PC-3 (cell line): Measurements from ENCODE around the gene CEP112. TPM values are rescaled to one million over a fixed set of nuclear protein-coding genes. Genes with fewer than 3 reads are reported as not detected.

Source experiments
- ATAC-seq: fragments of 200-7000 bp; cut with Tn5 transposase; 2 replicates; pipeline ENCODE4 v1.9.1; 2020; ENCODE audit warnings: mild to moderate bottlenecking, moderate library complexity
- BruUV-seq: library from RNA; stranded (reverse); fragments of 400-500 nt; replicated peaks from 2 replicates; lab custom pipeline; 2021; lab: Mats Ljungman, UMichigan
- CTCF ChIA-PET: fragments of 300-600 bp; sonication (Branson Sonifier 250); formaldehyde crosslinking; loops from one replicate; lab custom pipeline; 2022; ENCODE audit warnings: antibody characterized with exemption; lab: Charles Lee
- POLR2A ChIA-PET: fragments of 300-600 bp; sonication (Branson Sonifier 250); formaldehyde crosslinking; loops from one replicate; lab custom pipeline; 2022; ENCODE audit warnings: antibody characterized with exemption; ENCODE audit not compliant: unreplicated experiment; lab: Charles Lee
- DNase-seq: peaks from one replicate; pipeline ENCODE4 v3.0.0-alpha.2; 2015
- H2AFZ ChIP-seq: fragments of 300-600 bp; sonication (generic); 2 replicates; pipeline ENCODE4 v1.6.0; 2016; ENCODE audit warnings: antibody characterized with exemption, low read length
- H3F3A ChIP-seq: fragments of 300-600 bp; sonication (generic); one replicate; pipeline ENCODE4 v1.6.0; 2017; ENCODE audit warnings: antibody characterized with exemption, low read length, control low read depth, mild to moderate bottlenecking; ENCODE audit not compliant: unreplicated experiment
- H3K27ac ChIP-seq: fragments of 300-600 bp; sonication (generic); 2 replicates; pipeline ENCODE4 v1.5.1; 2016; ENCODE audit warnings: mild to moderate bottlenecking, low read length
- H3K27me3 ChIP-seq: fragments of 300-600 bp; sonication (generic); 2 replicates; pipeline ENCODE4 v1.6.1; 2016; ENCODE audit warnings: low read length, mixed read lengths
- H3K36me3 ChIP-seq: fragments of 300-600 bp; sonication (generic); 2 replicates; pipeline ENCODE4 v1.6.1; 2016; ENCODE audit warnings: low read depth, mixed run types, low read length, mixed read lengths
- H3K4me1 ChIP-seq: fragments of 300-600 bp; sonication (generic); 2 replicates; pipeline ENCODE4 v1.5.1; 2016; ENCODE audit warnings: low read length; ENCODE audit not compliant: insufficient read depth
- H3K4me2 ChIP-seq: fragments of 300-600 bp; sonication (generic); 2 replicates; pipeline ENCODE4 v1.6.0; 2016; ENCODE audit warnings: low read length
- H3K4me3 ChIP-seq: fragments of 300-600 bp; sonication (generic); 2 replicates; pipeline ENCODE4 v1.5.1; 2016; ENCODE audit warnings: mild to moderate bottlenecking, low read length, mixed read lengths
- H3K79me2 ChIP-seq: fragments of 300-600 bp; sonication (generic); 2 replicates; pipeline ENCODE4 v1.6.1; 2017; ENCODE audit warnings: low read length, mixed read lengths
- H3K9ac ChIP-seq: fragments of 300-600 bp; sonication (generic); 2 replicates; pipeline ENCODE4 v1.6.0; 2016; ENCODE audit warnings: mild to moderate bottlenecking, low read length
- H3K9me2 ChIP-seq: fragments of 300-600 bp; sonication (generic); replicated peaks from 2 replicates; pipeline ENCODE4 v1.6.1; 2016; ENCODE audit warnings: mixed run types, low read length, mixed read lengths
- H3K9me3 ChIP-seq: fragments of 300-600 bp; sonication (generic); 2 replicates; pipeline ENCODE4 v1.6.1; 2016; ENCODE audit warnings: low read length, mixed read lengths
- H4K20me1 ChIP-seq: fragments of 300-600 bp; sonication (generic); 2 replicates; pipeline ENCODE4 v1.6.1; 2016; ENCODE audit warnings: low read length, mixed read lengths
- CTCF ChIP-seq: fragments of 300-600 bp; sonication (generic); conservative IDR thresholded peaks from 2 replicates; pipeline ENCODE4 v1.5.1; 2017; ENCODE audit warnings: antibody characterized with exemption, low read depth, mild to moderate bottlenecking, low read length
- EZH2 ChIP-seq: fragments of 300-600 bp; sonication (generic); IDR thresholded peaks from one replicate; pipeline ENCODE4 v1.6.1; 2017; ENCODE audit warnings: antibody characterized with exemption, mild to moderate bottlenecking, low read length; ENCODE audit not compliant: unreplicated experiment
- EZH2phosphoT487 ChIP-seq: fragments of 300-600 bp; sonication (generic); IDR thresholded peaks from 2 replicates; pipeline ENCODE4 v1.6.1; 2018; ENCODE audit warnings: mild to moderate bottlenecking, antibody characterized with exemption, low read length, borderline replicate concordance
- intact Hi-C: fragments of 100-400 bp; cut with micrococcal nuclease; formaldehyde crosslinking; loops from 2 replicates; pipeline ENCODE4 v1.9.0; 2023
- total RNA-seq: library from RNA; depleted of rRNA; stranded (reverse); fragments of >200 nt; gene quantifications from 2 replicates; pipeline ENCODE4 v1.2.3, GENCODE V29; 2014

Gene CEP112
- total RNA-seq, 1 experiment from 2014 or later = 6.5 TPM

GRCh38 chr17:66190738-66191592 lies 968 bp downstream of the CEP112 start:
- Histone ChIP-seq H3K4me1 (peaks cover 13% of the 10 kb centered on the region), H3K4me2 (peak overlapping the region; percentile 92), H3K36me3 (no peaks in the 10 kb centered on the region), H3K79me2 (no peaks in the 10 kb centered on the region), H3K27ac (peak overlapping the region; percentile 30), H3K4me3 (peak overlapping the region; percentile 88), H2AFZ (peak overlapping the region; percentile 98), H3K9me2 (no peaks in the 10 kb centered on the region), H3K27me3 (no peaks in the 10 kb centered on the region), H3F3A (no peaks in the 10 kb centered on the region), H4K20me1 (no peaks in the 10 kb centered on the region), H3K9ac (peak overlapping the region; percentile 81), H3K9me3 (no peaks in the 10 kb centered on the region)
- TSS peak; percentile 63 for BruUV-seq
- ChIA-PET CTCF (interaction anchor here (1.3 kb wide), 2 partner anchors 10 to 25 kb away, joined by 3 to 4 read pairs; no protein-coding TSS in a partner anchor), POLR2A (interaction anchor here (0.7 kb wide), 1 partner anchor 474 kb away, joined by 6 read pairs; no protein-coding TSS in a partner anchor)
- TF ChIP-seq CTCF (no peak), EZH2 (no peak), EZH2phosphoT487 (no peak)
- DNase-seq (peak; percentile 73), ATAC-seq (peak; percentile 67)
- intact Hi-C loops = no loop called here

GRCh38 chr17:66187718-66188117 lies 4.2 kb downstream of the CEP112 start:
- POLR2A ChIA-PET = no interaction called here
- H3K9ac ChIP-seq = no peak overlapping the region
- intact Hi-C loops = no loop called here
- H3F3A ChIP-seq = no peaks in the 10 kb centered on the region
- no peak overlapping the region for H3K4me3 ChIP-seq
- no peak for TF ChIP-seq EZH2
- no peak overlapping the region for H2AFZ ChIP-seq
- H4K20me1 ChIP-seq = no peaks in the 10 kb centered on the region
- H3K79me2 ChIP-seq = no peaks in the 10 kb centered on the region
- no TSS peak for BruUV-seq
- CTCF ChIA-PET = interaction anchor here (0.7 kb wide), 1 partner anchor 87 kb away, joined by 3 read pairs; no protein-coding TSS in a partner anchor
- no peaks in the 10 kb centered on the region for H3K36me3 ChIP-seq
- H3K9me3 ChIP-seq = no peaks in the 10 kb centered on the region
- DNase-seq (no peak), ATAC-seq (no peak)
- no peak overlapping the region for H3K4me2 ChIP-seq
- peaks cover 13% of the 10 kb centered on the region for H3K4me1 ChIP-seq
- no peaks in the 10 kb centered on the region for H3K9me2 ChIP-seq
- H3K27ac ChIP-seq = no peak overlapping the region
- H3K27me3 ChIP-seq = no peaks in the 10 kb centered on the region

GRCh38 chr17:66185862-66186261 lies 6.1 kb downstream of the CEP112 start:
- no peaks in the 10 kb centered on the region for H3K9me3 ChIP-seq
- no peaks in the 10 kb centered on the region for H3K9me2 ChIP-seq
- H2AFZ ChIP-seq = no peak overlapping the region
- no peaks in the 10 kb centered on the region for H3K36me3 ChIP-seq
- ATAC-seq (no peak), DNase-seq (no peak)
- no peaks in the 10 kb centered on the region for H4K20me1 ChIP-seq
- no peaks in the 10 kb centered on the region for H3K79me2 ChIP-seq
- no peak overlapping the region for H3K4me2 ChIP-seq
- CTCF ChIA-PET = interaction anchor here (0.6 kb wide), 1 partner anchor 1086 kb away, joined by 3 read pairs; no protein-coding TSS in a partner anchor
- H3K27ac ChIP-seq = no peak overlapping the region
- intact Hi-C loops = no loop called here
- BruUV-seq = no TSS peak
- no peak for TF ChIP-seq EZH2
- no peak for TF ChIP-seq EZH2phosphoT487
- TF ChIP-seq CTCF = no peak
- H3F3A ChIP-seq = no peaks in the 10 kb centered on the region
- no peak overlapping the region for H3K4me3 ChIP-seq
- H3K4me1 ChIP-seq = peaks cover 7% of the 10 kb centered on the region
- no peak overlapping the region for H3K9ac ChIP-seq
- POLR2A ChIA-PET = no interaction called here
- no peaks in the 10 kb centered on the region for H3K27me3 ChIP-seq
